Measurements from ENCODE around the gene IVNS1ABP.

- TF ChIP-seq CTCF (conservative IDR thresholded peaks at IDR 0.05 in 1 of 2, IDR thresholded peaks at IDR 0.05 in 1 of 2; ENCODE audit: low read depth in 1 of 2, low read length in 2 of 2) (no peak), EZH2 (IDR thresholded peaks at IDR 0.05; ENCODE audit: low read length, missing control alignments) (no peak)
Measured at GRCh38 chr1:185322636-185323035, 5.6 kb upstream of the IVNS1ABP start.
